Thyroid gland (tissue), 4 donors: Measurements from ENCODE around the gene LILRB2.

Experiments used
- POLR2A ChIP-seq, 2 donors: fragments of 450-650 bp; IDR thresholded peaks; one replicate each; pipeline ENCODE4 v1.6.1; 2017; ENCODE audit warnings: antibody characterized with exemption in 2 of 2, mild to moderate bottlenecking in 2 of 2, moderate library complexity in 1 of 2
- TF ChIP-seq, protein P1 (sequence below), 6 experiments: fragments of 200-600 bp in 3 of 6; fragments of 450-650 bp in 3 of 6; sonication (generic) in 3 of 6; IDR thresholded peaks; one replicate each; pipeline ENCODE4 v1.5.1; 2016 to 2019; ENCODE audit warnings: antibody characterized with exemption in 6 of 6, mild to moderate bottlenecking in 2 of 6, inconsistent platforms in 1 of 6, moderate library complexity in 1 of 6

DNA sequence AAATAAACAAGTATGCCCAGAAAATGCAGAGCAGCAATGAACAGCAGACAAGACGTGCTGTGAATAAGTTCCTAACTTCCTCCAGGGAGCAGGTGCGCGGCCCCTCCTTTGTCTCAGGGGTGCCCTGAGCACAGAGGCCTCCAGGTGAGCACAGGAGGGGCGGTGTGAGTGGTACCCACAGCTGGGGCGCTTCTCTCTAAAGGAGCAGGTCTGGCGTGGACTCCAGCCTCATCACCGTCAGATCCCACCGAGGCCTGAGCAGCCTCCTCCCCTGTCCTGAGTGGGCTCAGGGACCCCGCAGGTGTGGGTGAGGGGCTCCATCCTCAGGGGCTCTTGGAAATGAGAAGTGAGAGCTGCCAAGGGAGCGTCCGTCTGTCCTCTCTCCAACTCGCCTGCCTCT is 28.9 kb upstream of the LILRB2 start:
- TF ChIP-seq POLR2A (IDR thresholded peaks at IDR 0.05): no peak
- TF ChIP-seq, protein P1, sequence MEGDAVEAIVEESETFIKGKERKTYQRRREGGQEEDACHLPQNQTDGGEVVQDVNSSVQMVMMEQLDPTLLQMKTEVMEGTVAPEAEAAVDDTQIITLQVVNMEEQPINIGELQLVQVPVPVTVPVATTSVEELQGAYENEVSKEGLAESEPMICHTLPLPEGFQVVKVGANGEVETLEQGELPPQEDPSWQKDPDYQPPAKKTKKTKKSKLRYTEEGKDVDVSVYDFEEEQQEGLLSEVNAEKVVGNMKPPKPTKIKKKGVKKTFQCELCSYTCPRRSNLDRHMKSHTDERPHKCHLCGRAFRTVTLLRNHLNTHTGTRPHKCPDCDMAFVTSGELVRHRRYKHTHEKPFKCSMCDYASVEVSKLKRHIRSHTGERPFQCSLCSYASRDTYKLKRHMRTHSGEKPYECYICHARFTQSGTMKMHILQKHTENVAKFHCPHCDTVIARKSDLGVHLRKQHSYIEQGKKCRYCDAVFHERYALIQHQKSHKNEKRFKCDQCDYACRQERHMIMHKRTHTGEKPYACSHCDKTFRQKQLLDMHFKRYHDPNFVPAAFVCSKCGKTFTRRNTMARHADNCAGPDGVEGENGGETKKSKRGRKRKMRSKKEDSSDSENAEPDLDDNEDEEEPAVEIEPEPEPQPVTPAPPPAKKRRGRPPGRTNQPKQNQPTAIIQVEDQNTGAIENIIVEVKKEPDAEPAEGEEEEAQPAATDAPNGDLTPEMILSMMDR (IDR thresholded peaks at IDR 0.05): no peak
